HG02623 (cell line): Measurements from ENCODE around the gene PDK4.

Experiments
- ATAC-seq: cut with Tn5 transposase; IDR thresholded peaks from one replicate; pipeline ENCODE4 v1.9.1; 2021; ENCODE audit warnings: moderate library complexity; ENCODE audit not compliant: unreplicated experiment

The PDK4 gene

GRCh38 chr7:95535662-95536061, 60.7 kb downstream of the PDK4 start:
- no peak for ATAC-seq

GRCh38 chr7:95534796-95535195, 61.5 kb downstream of the PDK4 start:
- ATAC-seq, result no peak
